ENCODE results near the gene PSME1. TPM values are rescaled to one million over a fixed set of nuclear protein-coding genes. Genes with fewer than 3 reads are reported as not detected.

Gene PSME1
- total and polyA plus RNA-seq, 2 of the 13 experiments (the other 11 are each of a cell fraction or from before 2014, with no cell fraction given), result 159 to 608 TPM

DNA sequence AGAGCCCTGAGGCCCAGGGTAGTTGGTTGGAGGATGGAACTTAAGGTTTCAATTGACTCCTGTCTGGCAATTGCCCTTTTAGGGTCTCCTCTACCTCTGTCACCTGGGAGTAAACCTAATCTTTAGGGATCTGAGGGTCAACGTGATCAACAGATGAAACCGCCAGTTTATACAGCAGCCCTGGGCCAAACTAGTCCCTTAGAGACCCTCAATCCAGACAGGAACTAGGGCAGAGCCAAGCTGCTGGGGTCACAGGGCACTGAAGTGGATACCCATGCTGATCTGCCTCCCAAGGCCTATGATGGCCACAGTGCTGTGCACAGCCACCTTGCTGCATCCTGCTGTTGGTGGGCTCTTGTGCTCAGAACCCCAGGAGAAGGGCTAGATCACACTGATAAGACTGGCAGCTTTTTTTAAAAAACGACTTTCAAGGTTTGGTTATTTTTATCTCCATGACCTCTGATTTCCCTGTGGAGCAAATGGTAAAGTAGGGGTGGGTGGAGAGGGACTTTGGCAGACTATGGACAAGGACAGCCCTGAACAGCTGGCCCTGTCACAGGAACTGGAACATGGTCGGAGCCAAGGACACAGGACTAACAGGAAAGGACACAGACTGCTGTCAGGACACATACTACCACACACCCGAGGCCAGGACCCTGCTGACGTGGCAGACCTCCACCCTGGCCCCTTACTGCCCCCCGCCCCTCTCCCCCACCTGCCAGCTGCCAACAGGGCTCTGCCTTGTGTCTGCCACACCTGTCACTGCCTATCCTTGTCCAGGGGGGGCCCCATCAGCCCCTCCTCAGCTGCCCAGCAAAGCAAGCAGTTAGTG lies 5.1 kb upstream of the PSME1 start (continued):
- TF ChIP-seq DRAP1 (CRISPR knock-in tag; IDR thresholded peaks at IDR 0.05) (0 out of 2 replicates have a peak, but pooled peaks have one; percentile 51), SATB2 (CRISPR knock-in tag; IDR thresholded peaks at IDR 0.05) (no peak), EHMT2 (IDR thresholded peaks at IDR 0.05; ENCODE audit: borderline replicate concordance, low read depth, low read length) (no peak; the same call in 1 of the 2 replicates), THAP9 (CRISPR knock-in tag; IDR thresholded peaks at IDR 0.05; ENCODE audit: borderline replicate concordance) (peak; percentile 74), ZNF296 (CRISPR knock-in tag; conservative IDR thresholded peaks at IDR 0.05) (no peak), ZNF567 (CRISPR knock-in tag; IDR thresholded peaks at IDR 0.05; ENCODE audit: borderline replicate concordance) (peak; percentile 40; the same call in 1 of the 2 replicates), RARA (CRISPR knock-in tag; IDR thresholded peaks at IDR 0.05) (peak; percentile 91), SIX1 (CRISPR knock-in tag; IDR thresholded peaks at IDR 0.05; ENCODE audit: borderline replicate concordance) (0 out of 2 replicates have a peak, but pooled peaks have one; percentile 33), KAT7 (CRISPR knock-in tag; IDR thresholded peaks at IDR 0.05; ENCODE audit: borderline replicate concordance) (peak; percentile 48; the same call in 1 of the 2 replicates), WIZ (CRISPR knock-in tag; IDR thresholded peaks at IDR 0.05) (peak; percentile 83), ZNF274 (CRISPR knock-in tag; IDR thresholded peaks at IDR 0.05) (peak; percentile 88), ZNF34 (CRISPR knock-in tag; IDR thresholded peaks at IDR 0.05; ENCODE audit: borderline replicate concordance) (no peak), ZNF441 (CRISPR knock-in tag; IDR thresholded peaks at IDR 0.05; ENCODE audit: borderline replicate concordance) (peak; percentile 82), ZNF280D (CRISPR knock-in tag; IDR thresholded peaks at IDR 0.05) (peak; percentile 34; the same call in 1 of the 2 replicates), ZMYM2 (CRISPR knock-in tag; IDR thresholded peaks at IDR 0.05) (0 out of 2 replicates have a peak, but pooled peaks have one; percentile 31), ZNF670 (CRISPR knock-in tag; IDR thresholded peaks at IDR 0.05; ENCODE audit: borderline replicate concordance) (no peak)
- TF ChIP-seq, protein P1, sequence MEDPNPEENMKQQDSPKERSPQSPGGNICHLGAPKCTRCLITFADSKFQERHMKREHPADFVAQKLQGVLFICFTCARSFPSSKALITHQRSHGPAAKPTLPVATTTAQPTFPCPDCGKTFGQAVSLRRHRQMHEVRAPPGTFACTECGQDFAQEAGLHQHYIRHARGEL (CRISPR knock-in tag; IDR thresholded peaks at IDR 0.05), result 0 out of 2 replicates have a peak, but pooled peaks have one; percentile 12
- TF ChIP-seq, protein P2, sequence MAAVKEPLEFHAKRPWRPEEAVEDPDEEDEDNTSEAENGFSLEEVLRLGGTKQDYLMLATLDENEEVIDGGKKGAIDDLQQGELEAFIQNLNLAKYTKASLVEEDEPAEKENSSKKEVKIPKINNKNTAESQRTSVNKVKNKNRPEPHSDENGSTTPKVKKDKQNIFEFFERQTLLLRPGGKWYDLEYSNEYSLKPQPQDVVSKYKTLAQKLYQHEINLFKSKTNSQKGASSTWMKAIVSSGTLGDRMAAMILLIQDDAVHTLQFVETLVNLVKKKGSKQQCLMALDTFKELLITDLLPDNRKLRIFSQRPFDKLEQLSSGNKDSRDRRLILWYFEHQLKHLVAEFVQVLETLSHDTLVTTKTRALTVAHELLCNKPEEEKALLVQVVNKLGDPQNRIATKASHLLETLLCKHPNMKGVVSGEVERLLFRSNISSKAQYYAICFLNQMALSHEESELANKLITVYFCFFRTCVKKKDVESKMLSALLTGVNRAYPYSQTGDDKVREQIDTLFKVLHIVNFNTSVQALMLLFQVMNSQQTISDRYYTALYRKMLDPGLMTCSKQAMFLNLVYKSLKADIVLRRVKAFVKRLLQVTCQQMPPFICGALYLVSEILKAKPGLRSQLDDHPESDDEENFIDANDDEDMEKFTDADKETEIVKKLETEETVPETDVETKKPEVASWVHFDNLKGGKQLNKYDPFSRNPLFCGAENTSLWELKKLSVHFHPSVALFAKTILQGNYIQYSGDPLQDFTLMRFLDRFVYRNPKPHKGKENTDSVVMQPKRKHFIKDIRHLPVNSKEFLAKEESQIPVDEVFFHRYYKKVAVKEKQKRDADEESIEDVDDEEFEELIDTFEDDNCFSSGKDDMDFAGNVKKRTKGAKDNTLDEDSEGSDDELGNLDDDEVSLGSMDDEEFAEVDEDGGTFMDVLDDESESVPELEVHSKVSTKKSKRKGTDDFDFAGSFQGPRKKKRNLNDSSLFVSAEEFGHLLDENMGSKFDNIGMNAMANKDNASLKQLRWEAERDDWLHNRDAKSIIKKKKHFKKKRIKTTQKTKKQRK (IDR thresholded peaks at IDR 0.05; ENCODE audit: low read length), result no peak

Measured in HepG2 (cell line).